GM12878 (cell line): Measurements from ENCODE around the gene GGT6. TPM values are rescaled to one million over a fixed set of nuclear protein-coding genes. Genes with fewer than 3 reads are reported as not detected.

ENCODE experiments used
- ATAC-seq: fragments of 200-7000 bp; cut with Tn5 transposase; 3 replicates; pipeline ENCODE4 v1.9.1; 2020; ENCODE audit warnings: mild to moderate bottlenecking, moderate library complexity
- BruUV-seq: library from RNA; stranded (reverse); fragments of 400-500 nt; replicated peaks from 2 replicates; lab custom pipeline; 2021; lab: Mats Ljungman, UMichigan
- CTCF ChIA-PET: fragments of 300-600 bp; sonication (Branson Sonifier 250); formaldehyde crosslinking; extraction: SDS; loops from one replicate; lab custom pipeline; 2021; ENCODE audit warnings: inconsistent platforms; lab: Yijun Ruan, JAX
- POLR2A ChIA-PET: fragments of 350-600 bp; formaldehyde crosslinking; extraction: SDS; loops from one replicate; lab custom pipeline; 2021; ENCODE audit warnings: inconsistent platforms; lab: Charles Lee
- RAD21 ChIA-PET: fragments of 300-600 bp; sonication (Branson Sonifier 250); formaldehyde crosslinking; loops from one replicate; lab custom pipeline; 2023; ENCODE audit warnings: antibody characterized with exemption; ENCODE audit not compliant: unreplicated experiment; lab: Charles Lee
- SMC1A ChIA-PET: fragments of 300-600 bp; sonication (Branson Sonifier 250); formaldehyde crosslinking; loops from one replicate; lab custom pipeline; 2023; ENCODE audit not compliant: unreplicated experiment, uncharacterized antibody; lab: Charles Lee
- DNase-seq: peaks from one replicate; pipeline ENCODE4 v3.0.0-alpha.2; 2011; ENCODE audit warnings: low read depth, low spot score
- FAIRE-seq: peaks from 3 replicates; lab custom pipeline; 2011; peaks lifted over from hg19 to GRCh38; lab: Jason Lieb, UNC
- H2AFZ ChIP-seq: 2 replicates; pipeline ENCODE4 v1.6.0; 2011; ENCODE audit warnings: low read depth, low read length, control low read depth; ENCODE audit not compliant: control insufficient read depth
- H3K27ac ChIP-seq: 2 replicates; pipeline ENCODE4 v1.5.1; 2011; ENCODE audit warnings: control low read depth; ENCODE audit not compliant: control insufficient read depth, insufficient read depth
- H3K27me3 ChIP-seq, 2 experiments: replicated peaks in 1 of 2; 2 replicates each; pipeline versions ENCODE4 v1.6.0 to v1.6.1; 2011; ENCODE audit warnings: low read length in 1 of 2; ENCODE audit not compliant: control insufficient read depth in 2 of 2, insufficient read depth in 2 of 2
- H3K36me3 ChIP-seq, 2 experiments: 2 replicates each; pipeline ENCODE4 v1.5.1; 2011; ENCODE audit warnings: low read length in 1 of 2; ENCODE audit not compliant: control insufficient read depth in 2 of 2, insufficient read depth in 2 of 2
- H3K4me1 ChIP-seq: 2 replicates; pipeline ENCODE4 v1.6.1; 2011; ENCODE audit warnings: mild to moderate bottlenecking, low read length, moderate library complexity, mixed read lengths; ENCODE audit not compliant: control insufficient read depth, insufficient read depth
- H3K4me2 ChIP-seq: 2 replicates; pipeline ENCODE4 v1.6.0; 2011; ENCODE audit warnings: control low read depth; ENCODE audit not compliant: control insufficient read depth, insufficient read depth
- H3K4me3 ChIP-seq: fragments of 200-600 bp; sonication (generic); 2 replicates; pipeline ENCODE4 v1.5.1; 2016
- H3K79me2 ChIP-seq: 2 replicates; pipeline ENCODE4 v1.6.0; 2011; ENCODE audit warnings: low read length; ENCODE audit not compliant: control insufficient read depth, insufficient read depth
- H3K9ac ChIP-seq: 2 replicates; pipeline ENCODE4 v1.8.0; 2011; ENCODE audit warnings: low read length, control low read depth, mixed read lengths; ENCODE audit not compliant: control insufficient read depth, insufficient read depth
- H3K9me3 ChIP-seq: replicated peaks from 3 replicates; pipeline ENCODE4 v1.5.1; 2011; ENCODE audit warnings: mild to moderate bottlenecking, low read length; ENCODE audit not compliant: control insufficient read depth, insufficient read depth
- H4K20me1 ChIP-seq: 2 replicates; pipeline ENCODE4 v1.6.0; 2011; ENCODE audit not compliant: control insufficient read depth, insufficient read depth
- BHLHE40 ChIP-seq, 2 experiments: fragments of 450-650 bp in 1 of 2; IDR thresholded peaks; 2 replicates each; pipeline ENCODE4 v1.6.1; 2011 to 2017; ENCODE audit warnings: low read depth in 2 of 2, borderline replicate concordance in 1 of 2, improper control_type of control experiment in 1 of 2, low read length in 1 of 2, mild to moderate bottlenecking in 1 of 2
- BRCA1 ChIP-seq: IDR thresholded peaks from 2 replicates; pipeline ENCODE4 v1.6.1; 2011; ENCODE audit warnings: low read depth, low read length, improper control_type of control experiment
- EP300 ChIP-seq, 2 experiments: fragments of 150-350 bp in 1 of 2; IDR thresholded peaks; 2 replicates each; pipeline ENCODE4 v1.6.1; 2011 to 2012; ENCODE audit warnings: low read depth in 2 of 2, low read length in 2 of 2, borderline replicate concordance in 1 of 2, improper control_type of control experiment in 1 of 2, inconsistent platforms in 1 of 2; ENCODE audit not compliant: control insufficient read depth in 1 of 2
- EZH2 ChIP-seq: IDR thresholded peaks from 2 replicates; pipeline ENCODE4 v1.6.1; 2012; ENCODE audit warnings: low read depth, mild to moderate bottlenecking, control low read depth, inconsistent platforms, low read length, borderline replicate concordance; ENCODE audit not compliant: control insufficient read depth
- HDGF ChIP-seq: fragments of 450-650 bp; IDR thresholded peaks from 2 replicates; pipeline ENCODE4 v1.6.1; 2016; ENCODE audit warnings: antibody characterized with exemption
- HSF1 ChIP-seq: fragments of 150-350 bp; IDR thresholded peaks from 2 replicates; pipeline ENCODE4 v1.6.1; 2014; ENCODE audit warnings: mild to moderate bottlenecking, low read depth, low read length
- IKZF2 ChIP-seq, 2 experiments: fragments of 450-650 bp; IDR thresholded peaks; 2 replicates each; pipeline ENCODE4 v1.6.1; 2017; ENCODE audit warnings: mild to moderate bottlenecking in 2 of 2, moderate library complexity in 2 of 2
- MLLT1 ChIP-seq: fragments of 450-650 bp; IDR thresholded peaks from 2 replicates; pipeline ENCODE4 v1.6.1; 2016; ENCODE audit warnings: mild to moderate bottlenecking
- WGBS: methylation state at CpG from one replicate; pipeline ENCODE4 v1.1.6; 2016; ENCODE audit warnings: low lambda C conversion rate; ENCODE audit not compliant: insufficient replicate concordance, insufficient coverage; ENCODE audit errors: missing lambda C conversion rate; 5-methylcytosine and 5-hydroxymethylcytosine counted together
- in situ Hi-C: fragments of 300-500 bp; cut with MboI; formaldehyde crosslinking; loops from 9 replicates; pipeline ENCODE4 v1.14.3; 2018; ENCODE audit warnings: mixed read lengths
- intact Hi-C: fragments of 100-400 bp; cut with micrococcal nuclease; formaldehyde crosslinking; loops from one replicate; pipeline ENCODE4 v1.14.2; 2022; ENCODE audit not compliant: unreplicated experiment
- polyA plus RNA-seq, 11 experiments: library from polyadenylated mRNA; depleted of rRNA in 4 of 11; unstranded in 6 of 11; stranded (reverse) in 5 of 11; fragments of >200 nt; fragmentation: Nextera tagmentation in 4 of 11; fragmentation: Illumina TruSeq in 1 of 11; extraction: Ambion mirVana in 4 of 11; extraction: Trizol in 1 of 11; gene quantifications; 1 replicate in 1 of 11; 2 replicates in 10 of 11; pipeline versions ENCODE4 v1.2.1 to v1.2.3, GENCODE V29; 2011 to 2016; ENCODE audit warnings: inconsistent platforms in 2 of 11, missing spikeins in 2 of 11, low read depth in 1 of 11
- total RNA-seq, 4 experiments: library from RNA; depleted of rRNA in 3 of 4; stranded (reverse); fragments of >200 nt in 3 of 4; fragmentation: Illumina TruSeq in 1 of 4; extraction: Trizol in 1 of 4; gene quantifications; 2 replicates each; pipeline versions ENCODE4 v1.2.1 to v1.2.3, GENCODE V29; 2013 to 2021

GGT6 gene
- total and polyA plus RNA-seq, 10 of the 15 experiments (the other 5 are each of a cell fraction or from before 2014, with no cell fraction given) = 0.01 to 0.26 (median 0.13) TPM; not detected in 5

GRCh38 chr17:4555873-4556759, 4.3 kb downstream of the GGT6 start:
- peak overlapping the region; percentile 90 for H3K9ac ChIP-seq
- H3K4me1 ChIP-seq = peaks cover 28% of the 10 kb centered on the region
- intact Hi-C loops = no loop called here
- peak overlapping the region; percentile 92 for H2AFZ ChIP-seq
- RAD21 ChIA-PET = interaction anchor here (1.0 to 1.5 kb wide), 2 partner anchors 11 to 384 kb away, joined by 4 read pairs; partner anchors contain the start of genes RNF167 and SLC25A11
- H3K4me3 ChIP-seq = peak overlapping the region; percentile 82
- in situ Hi-C loops = no loop called here
- H3K36me3 ChIP-seq = peaks cover 8 to 20% of the 10 kb centered on the region in 2 experiments
- H3K27me3 ChIP-seq = no peaks in the 10 kb centered on the region
- no peak for FAIRE-seq
- no peaks in the 10 kb centered on the region for H3K9me3 ChIP-seq
- H3K4me2 ChIP-seq = peak overlapping the region; percentile 90
- TSS peak; percentile 99 for BruUV-seq
- peak overlapping the region; percentile 87 for H3K27ac ChIP-seq
- peaks cover 27% of the 10 kb centered on the region for H3K79me2 ChIP-seq
- CTCF ChIA-PET = interaction anchor here (0.6 to 5.8 kb wide), 4 partner anchors 11 to 182 kb away, joined by 3 to 60 read pairs (median 6); no protein-coding TSS in a partner anchor
- TF ChIP-seq MLLT1 = 0 out of 2 replicates have a peak, but pooled peaks have one; percentile 20
- no peak for TF ChIP-seq HSF1
- 0 out of 2 replicates have a peak, but pooled peaks have one; percentile 60 for TF ChIP-seq HDGF
- no peak for TF ChIP-seq BHLHE40 (IDR thresholded peaks at IDR 0.05; ENCODE audit: borderline replicate concordance in 1 of 2, low read depth in 2 of 2, low read length in 1 of 2)
- no peak for TF ChIP-seq EP300 (IDR thresholded peaks at IDR 0.05; ENCODE audit: borderline replicate concordance in 1 of 2, control insufficient read depth in 1 of 2, low read depth in 2 of 2, low read length in 2 of 2)
- no peak for TF ChIP-seq BRCA1
- no peak for TF ChIP-seq EZH2
- no peak for TF ChIP-seq IKZF2 (IDR thresholded peaks at IDR 0.05)
- no peaks in the 10 kb centered on the region for H4K20me1 ChIP-seq
- POLR2A ChIA-PET = interaction anchor here (0.9 kb wide), 1 partner anchor 9 kb away, joined by 4 read pairs; no protein-coding TSS in a partner anchor
- SMC1A ChIA-PET = no interaction called here
- DNase-seq = no peak
- no peak for ATAC-seq
- 58% methylated on average over 16 of the region's 17 CpGs for WGBS
